WERI-Rb-1 (cell line): Measurements from ENCODE around the gene FEV.

Experiments used
- DNase-seq: peaks from one replicate; pipeline ENCODE4 v3.0.0-alpha.2; 2020
- H3K27ac ChIP-seq: fragments of 250-450 bp; sonication (Bioruptor Pico); 2 replicates; pipeline ENCODE4 v1.5.1; 2020; ENCODE audit warnings: mild to moderate bottlenecking, moderate library complexity
- H3K27me3 ChIP-seq: fragments of 250-450 bp; sonication (Bioruptor Pico); 2 replicates; pipeline ENCODE4 v1.5.1; 2021; ENCODE audit warnings: mild to moderate bottlenecking, low read depth, moderate library complexity; ENCODE audit not compliant: insufficient read depth, severe bottlenecking
- H3K36me3 ChIP-seq: fragments of 250-450 bp; sonication (Bioruptor Pico); 2 replicates; pipeline ENCODE4 v1.5.1; 2020; ENCODE audit warnings: mild to moderate bottlenecking, moderate library complexity
- H3K4me3 ChIP-seq: 2 replicates; pipeline ENCODE4 v1.5.1; 2011; ENCODE audit warnings: low read depth, mild to moderate bottlenecking, control low read depth, low read length
- H3K9me3 ChIP-seq: fragments of 250-450 bp; sonication (Bioruptor Pico); 2 replicates; pipeline ENCODE4 v1.5.1; 2021; ENCODE audit warnings: mild to moderate bottlenecking, moderate library complexity; ENCODE audit not compliant: severe bottlenecking
- CTCF ChIP-seq: IDR thresholded peaks from 2 replicates; pipeline ENCODE4 v1.5.1; 2011; ENCODE audit warnings: low read depth, mild to moderate bottlenecking, control low read depth, inconsistent platforms, low read length

Gene FEV

DNA sequence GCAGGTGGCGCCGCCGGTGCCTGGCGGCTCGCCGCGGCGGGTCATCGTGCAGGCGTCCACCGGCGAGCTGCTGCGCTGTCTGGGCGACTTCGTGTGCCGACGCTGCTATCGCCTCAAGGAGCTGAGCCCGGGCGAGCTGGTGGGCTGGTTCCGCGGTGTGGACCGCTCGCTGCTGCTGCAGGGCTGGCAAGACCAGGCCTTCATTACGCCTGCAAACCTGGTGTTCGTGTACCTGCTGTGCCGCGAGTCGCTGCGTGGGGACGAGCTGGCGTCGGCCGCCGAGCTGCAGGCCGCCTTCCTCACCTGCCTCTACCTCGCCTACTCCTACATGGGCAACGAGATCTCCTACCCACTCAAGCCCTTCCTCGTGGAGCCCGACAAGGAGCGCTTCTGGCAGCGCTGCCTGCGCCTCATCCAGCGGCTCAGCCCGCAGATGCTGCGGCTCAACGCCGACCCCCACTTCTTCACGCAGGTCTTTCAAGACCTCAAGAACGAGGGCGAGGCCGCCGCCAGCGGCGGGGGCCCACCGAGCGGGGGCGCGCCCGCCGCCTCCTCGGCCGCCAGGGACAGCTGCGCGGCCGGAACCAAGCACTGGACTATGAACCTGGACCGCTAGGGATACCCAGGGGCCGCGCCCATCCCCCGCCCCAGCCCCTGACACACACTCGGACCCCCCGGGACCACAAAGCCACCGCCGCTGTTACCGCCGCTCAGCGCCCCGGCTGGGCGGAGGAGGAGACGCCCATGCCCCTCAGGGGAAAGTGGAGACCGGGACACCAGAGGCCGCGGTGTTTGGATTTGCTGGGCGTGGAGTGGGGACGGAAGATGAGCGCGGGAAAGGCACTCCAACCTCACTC is 24.4 kb downstream of the FEV start:
- Histone ChIP-seq H3K4me3 (peak overlapping the region; percentile 75), H3K27me3 (no peaks in the 10 kb centered on the region), H3K36me3 (no peaks in the 10 kb centered on the region; the same call in 1 of the 2 replicates), H3K9me3 (no peaks in the 10 kb centered on the region), H3K27ac (peak overlapping the region; percentile 97)
- 0 out of 2 replicates have a peak, but pooled peaks have one; percentile 11 for TF ChIP-seq CTCF
- DNase-seq, result peak; percentile 41

- Histone ChIP-seq H3K27me3 (no peaks in the 10 kb centered on the region), H3K27ac (peak overlapping the region; percentile 97), H3K4me3 (peak overlapping the region; percentile 75), H3K36me3 (no peaks in the 10 kb centered on the region; the same call in 1 of the 2 replicates), H3K9me3 (no peaks in the 10 kb centered on the region)
- 0 out of 2 replicates have a peak, but pooled peaks have one; percentile 17 for TF ChIP-seq CTCF
- DNase-seq, result no peak
Measured at GRCh38 chr2:218959761-218960308, 25.1 kb downstream of the FEV start.

GRCh38 chr2:218959141-218959731 is 25.7 kb downstream of the FEV start, which contains the start of gene CDK5R2:
Gene CDK5R2, plus strand, starts transcription at chr2:218959666. Its CDS starts 155 bp downstream, at chr2:218959821.
- peak within 1 kb of the TSS; percentile 75 for H3K4me3 ChIP-seq
- TF ChIP-seq CTCF, result no peak
- peak within 1 kb of the TSS; percentile 97 for H3K27ac ChIP-seq
- H3K9me3 ChIP-seq, result no peaks in the 10 kb centered on the region
- peak; percentile 97 for DNase-seq
- no peaks in the 10 kb centered on the region for H3K27me3 ChIP-seq
- no peaks in the 10 kb centered on the region; the same call in 1 of the 2 replicates for H3K36me3 ChIP-seq

DNA sequence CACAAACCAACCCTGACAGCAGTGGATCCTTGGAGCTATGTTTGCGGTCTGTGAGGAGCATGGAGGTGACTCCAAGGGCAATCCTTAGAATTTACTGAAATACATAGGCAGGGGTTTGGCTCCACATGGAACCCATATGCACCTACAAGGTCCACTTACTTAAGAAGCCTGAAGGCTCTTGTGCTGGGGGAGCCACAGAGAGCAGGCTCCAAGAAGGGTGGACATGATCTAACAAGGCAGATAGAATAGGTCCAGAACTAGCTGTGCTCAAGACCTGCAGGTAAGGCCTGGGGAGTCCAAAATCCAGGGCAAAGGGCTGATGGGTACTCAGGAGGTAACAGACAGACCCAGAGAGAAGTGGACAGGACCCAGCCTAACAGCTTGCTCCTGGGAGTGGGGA is 26.7 kb downstream of the FEV start:
- no peaks in the 10 kb centered on the region for H3K9me3 ChIP-seq
- H3K36me3 ChIP-seq, result no peaks in the 10 kb centered on the region; the same call in 1 of the 2 replicates
- no peak for TF ChIP-seq CTCF
- H3K27ac ChIP-seq, result no peak overlapping the region
- DNase-seq, result no peak
- no peaks in the 10 kb centered on the region for H3K27me3 ChIP-seq
- H3K4me3 ChIP-seq, result no peak overlapping the region

DNA sequence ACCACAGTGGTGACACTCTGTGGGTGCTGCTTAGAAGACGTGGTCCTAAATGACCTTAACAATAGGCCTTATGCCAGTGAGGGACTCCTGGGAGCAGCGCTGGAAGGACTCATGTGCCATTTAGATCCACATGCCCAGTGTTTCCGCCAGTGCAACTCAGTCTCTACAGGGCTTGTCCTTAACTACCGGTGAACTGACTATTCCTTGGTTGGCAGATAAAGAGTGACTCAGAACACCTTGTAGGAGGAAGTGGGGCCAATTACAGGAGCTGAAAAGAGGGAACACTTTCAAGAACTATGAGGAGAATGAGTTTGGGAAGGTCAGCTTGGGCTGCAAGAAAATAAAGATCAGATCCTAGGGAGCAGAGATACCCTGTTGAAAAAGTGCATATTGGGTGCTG is 27.3 kb downstream of the FEV start:
- H3K27me3 ChIP-seq, result no peaks in the 10 kb centered on the region

More for the DNA sequence above, 27.3 kb downstream of the FEV start:
- no peak overlapping the region for H3K4me3 ChIP-seq
- no peak overlapping the region for H3K27ac ChIP-seq
- TF ChIP-seq CTCF, result no peak
- DNase-seq, result no peak
- no peaks in the 10 kb centered on the region for H3K9me3 ChIP-seq
- no peaks in the 10 kb centered on the region; the same call in 1 of the 2 replicates for H3K36me3 ChIP-seq
